Measurements from ENCODE around the gene LDHD.

The LDHD gene

GRCh38 chr16:75109732-75110243, 6.8 kb downstream of the LDHD start:
- Histone ChIP-seq H3K9ac (ENCODE audit: low read depth, low read length) (peak overlapping the region; percentile 96), H3K9me3 (ENCODE audit: insufficient read depth, low read length, severe bottlenecking) (no peaks in the 10 kb centered on the region), H3K27me3 (ENCODE audit: insufficient read depth, low read length, poor library complexity) (no peaks in the 10 kb centered on the region), H3K4me1 (ENCODE audit: insufficient read depth, low read length) (peaks cover 76% of the 10 kb centered on the region), H3K79me2 (ENCODE audit: insufficient read depth, low read length) (peaks cover 57% of the 10 kb centered on the region), H3K4me3 (ENCODE audit: low read depth in 1 of 2, low read length in 2 of 2) (peak overlapping the region; percentile 17 to 61), H3K27ac (ENCODE audit: low read length) (peak overlapping the region; percentile 100), H3K36me3 (ENCODE audit: insufficient read depth, low read length) (peaks cover 34% of the 10 kb centered on the region), H4K20me1 (ENCODE audit: insufficient read depth, low read length) (peaks cover 2% of the 10 kb centered on the region; the same call in 1 of the 2 replicates), H3K4me2 (ENCODE audit: insufficient read depth, low read length) (peak overlapping the region; percentile 81), H2AFZ (ENCODE audit: low read depth, low read length) (no peak overlapping the region)
- ATAC-seq (ENCODE audit: insufficient read depth, low read depth): peak; percentile 48
- TF ChIP-seq EZH2 (IDR thresholded peaks at IDR 0.05; ENCODE audit: borderline replicate concordance, low read depth, low read length, severe bottlenecking): no peak
- TF ChIP-seq, protein P1, sequence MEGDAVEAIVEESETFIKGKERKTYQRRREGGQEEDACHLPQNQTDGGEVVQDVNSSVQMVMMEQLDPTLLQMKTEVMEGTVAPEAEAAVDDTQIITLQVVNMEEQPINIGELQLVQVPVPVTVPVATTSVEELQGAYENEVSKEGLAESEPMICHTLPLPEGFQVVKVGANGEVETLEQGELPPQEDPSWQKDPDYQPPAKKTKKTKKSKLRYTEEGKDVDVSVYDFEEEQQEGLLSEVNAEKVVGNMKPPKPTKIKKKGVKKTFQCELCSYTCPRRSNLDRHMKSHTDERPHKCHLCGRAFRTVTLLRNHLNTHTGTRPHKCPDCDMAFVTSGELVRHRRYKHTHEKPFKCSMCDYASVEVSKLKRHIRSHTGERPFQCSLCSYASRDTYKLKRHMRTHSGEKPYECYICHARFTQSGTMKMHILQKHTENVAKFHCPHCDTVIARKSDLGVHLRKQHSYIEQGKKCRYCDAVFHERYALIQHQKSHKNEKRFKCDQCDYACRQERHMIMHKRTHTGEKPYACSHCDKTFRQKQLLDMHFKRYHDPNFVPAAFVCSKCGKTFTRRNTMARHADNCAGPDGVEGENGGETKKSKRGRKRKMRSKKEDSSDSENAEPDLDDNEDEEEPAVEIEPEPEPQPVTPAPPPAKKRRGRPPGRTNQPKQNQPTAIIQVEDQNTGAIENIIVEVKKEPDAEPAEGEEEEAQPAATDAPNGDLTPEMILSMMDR (IDR thresholded peaks at IDR 0.05; ENCODE audit: borderline replicate concordance, extremely low read depth, low read length, poor library complexity, severe bottlenecking): peak; percentile 62
- DNase-seq: peak; percentile 88

GRCh38 chr16:75108792-75109731, 7.5 kb downstream of the LDHD start:
- H3K4me1 ChIP-seq (ENCODE audit: insufficient read depth, low read length): peaks cover 83% of the 10 kb centered on the region
- peak overlapping the region; percentile 14; the same call in 1 of the 2 replicates for H2AFZ ChIP-seq (ENCODE audit: low read depth, low read length)
- TF ChIP-seq EZH2 (IDR thresholded peaks at IDR 0.05; ENCODE audit: borderline replicate concordance, low read depth, low read length, severe bottlenecking): no peak
- TF ChIP-seq, protein P1 (IDR thresholded peaks at IDR 0.05; ENCODE audit: borderline replicate concordance, extremely low read depth, low read length, poor library complexity, severe bottlenecking): no peak
- peaks cover 41% of the 10 kb centered on the region for H3K36me3 ChIP-seq (ENCODE audit: insufficient read depth, low read length)
- DNase-seq: peak; percentile 94
- ATAC-seq (ENCODE audit: insufficient read depth, low read depth): peak; percentile 58
- peaks cover 2% of the 10 kb centered on the region; the same call in 1 of the 2 replicates for H4K20me1 ChIP-seq (ENCODE audit: insufficient read depth, low read length)
- H3K27ac ChIP-seq (ENCODE audit: low read length): peak overlapping the region; percentile 100
- peak overlapping the region; percentile 81 for H3K4me2 ChIP-seq (ENCODE audit: insufficient read depth, low read length)
- H3K27me3 ChIP-seq (ENCODE audit: insufficient read depth, low read length, poor library complexity): no peaks in the 10 kb centered on the region
- no peaks in the 10 kb centered on the region for H3K9me3 ChIP-seq (ENCODE audit: insufficient read depth, low read length, severe bottlenecking)
- peaks cover 64% of the 10 kb centered on the region for H3K79me2 ChIP-seq (ENCODE audit: insufficient read depth, low read length)
- peak overlapping the region; percentile 96 for H3K9ac ChIP-seq (ENCODE audit: low read depth, low read length)
- peak overlapping the region; percentile 17 to 61 for H3K4me3 ChIP-seq (ENCODE audit: low read depth in 1 of 2, low read length in 2 of 2)

DNA sequence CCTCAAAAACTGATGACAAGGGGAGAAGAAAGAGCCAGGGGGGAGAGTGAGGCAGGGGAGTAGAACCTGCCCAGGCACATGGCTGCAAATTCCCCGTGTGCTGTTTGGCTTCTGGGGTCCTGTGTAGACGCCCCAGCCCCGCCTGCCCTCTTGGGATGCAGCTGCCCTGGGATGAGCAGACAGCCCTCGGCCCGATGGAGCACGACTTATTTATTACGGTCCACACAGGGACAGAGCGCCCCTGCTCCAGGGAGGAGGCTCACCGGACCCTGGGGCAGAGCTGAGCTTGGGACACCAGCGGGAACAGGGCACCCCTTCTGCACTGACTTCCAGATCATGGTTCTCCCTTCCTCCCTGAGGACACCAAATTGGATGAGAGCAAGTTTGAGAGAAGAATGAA, 9.1 kb downstream of the LDHD start:
- Histone ChIP-seq H3K4me3 (ENCODE audit: low read depth in 1 of 2, low read length in 2 of 2) (peak overlapping the region in 1 of 2 experiments; percentile 45; a peak in 1 of 4 replicates), H4K20me1 (ENCODE audit: insufficient read depth, low read length) (peaks cover 2% of the 10 kb centered on the region; the same call in 1 of the 2 replicates), H3K9ac (ENCODE audit: low read depth, low read length) (peak overlapping the region; percentile 96), H3K4me1 (ENCODE audit: insufficient read depth, low read length) (peaks cover 88% of the 10 kb centered on the region), H3K4me2 (ENCODE audit: insufficient read depth, low read length) (peak overlapping the region; percentile 81), H3K36me3 (ENCODE audit: insufficient read depth, low read length) (peaks cover 50% of the 10 kb centered on the region), H3K79me2 (ENCODE audit: insufficient read depth, low read length) (peaks cover 79% of the 10 kb centered on the region), H3K9me3 (ENCODE audit: insufficient read depth, low read length, severe bottlenecking) (no peaks in the 10 kb centered on the region), H2AFZ (ENCODE audit: low read depth, low read length) (no peak overlapping the region), H3K27me3 (ENCODE audit: insufficient read depth, low read length, poor library complexity) (no peaks in the 10 kb centered on the region), H3K27ac (ENCODE audit: low read length) (peak overlapping the region; percentile 100)
- ATAC-seq (ENCODE audit: insufficient read depth, low read depth) (no peak), DNase-seq (peak; percentile 32)
- TF ChIP-seq, protein P1 (IDR thresholded peaks at IDR 0.05; ENCODE audit: borderline replicate concordance, extremely low read depth, low read length, poor library complexity, severe bottlenecking): no peak
- TF ChIP-seq EZH2 (IDR thresholded peaks at IDR 0.05; ENCODE audit: borderline replicate concordance, low read depth, low read length, severe bottlenecking): no peak
